ENCODE measurements around the gene ARHGAP30. TPM values are rescaled to one million over a fixed set of nuclear protein-coding genes. Genes with fewer than 3 reads are reported as not detected.
A peak's percentile ranks its signal among the peaks of the same experiment; 100 is the strongest.

ARHGAP30 gene
- total RNA-seq, 1 donor from 2014 or later: 14.5 TPM

- intact Hi-C loops (cut with DNase I): no loop called here
- DNase-seq (ENCODE audit: extremely low spot score in 2 of 2): no peak
- no peaks in the 10 kb centered on the region for H3K9me3 ChIP-seq
- no peak for TF ChIP-seq POLR2A (IDR thresholded peaks at IDR 0.05)
- no peak for TF ChIP-seq CTCF (IDR thresholded peaks at IDR 0.05)
- no peak for TF ChIP-seq POLR2AphosphoS5 (IDR thresholded peaks at IDR 0.05; ENCODE audit: insufficient read depth in 1 of 2, low read depth in 1 of 2)
- H3K27me3 ChIP-seq: no peaks in the 10 kb centered on the region
- no peaks in the 10 kb centered on the region for H3K36me3 ChIP-seq
- no peak overlapping the region for H3K4me3 ChIP-seq
- peaks cover 5% of the 10 kb centered on the region for H3K4me1 ChIP-seq
- H3K27ac ChIP-seq: peak overlapping the region; percentile 53
Measured at GRCh38 chr1:161077426-161077825, 7.7 kb upstream of the ARHGAP30 start.

- Histone ChIP-seq H3K27me3 (no peaks in the 10 kb centered on the region), H3K4me1 (peaks cover 5% of the 10 kb centered on the region), H3K4me3 (no peak overlapping the region), H3K36me3 (no peaks in the 10 kb centered on the region), H3K27ac (peak overlapping the region; percentile 53), H3K9me3 (no peaks in the 10 kb centered on the region)
- TF ChIP-seq CTCF (IDR thresholded peaks at IDR 0.05): no peak
- intact Hi-C loops (cut with DNase I): no loop called here
- DNase-seq (ENCODE audit: extremely low spot score in 2 of 2): no peak
Measured at GRCh38 chr1:161076410-161076809, 6.7 kb upstream of the ARHGAP30 start.

- intact Hi-C loops (cut with DNase I): no loop called here
- no peak overlapping the region for H3K4me3 ChIP-seq
- peaks cover 5% of the 10 kb centered on the region for H3K4me1 ChIP-seq
- DNase-seq (ENCODE audit: extremely low spot score in 2 of 2): no peak
- no peak for TF ChIP-seq POLR2A (IDR thresholded peaks at IDR 0.05)
- TF ChIP-seq CTCF (IDR thresholded peaks at IDR 0.05): no peak
- peak; percentile 50 to 57 for TF ChIP-seq POLR2AphosphoS5 (IDR thresholded peaks at IDR 0.05; ENCODE audit: insufficient read depth in 1 of 2, low read depth in 1 of 2)
- H3K27me3 ChIP-seq: no peaks in the 10 kb centered on the region
- H3K36me3 ChIP-seq: no peaks in the 10 kb centered on the region
- H3K27ac ChIP-seq: peak overlapping the region; percentile 49
- H3K9me3 ChIP-seq: no peaks in the 10 kb centered on the region
Measured at GRCh38 chr1:161074676-161075368, 5.1 kb upstream of the ARHGAP30 start.

GRCh38 chr1:161073474-161074121 is 3.9 kb upstream of the ARHGAP30 start:
- intact Hi-C loops (cut with DNase I): no loop called here
- Histone ChIP-seq H3K27ac (peak overlapping the region; percentile 49), H3K27me3 (no peaks in the 10 kb centered on the region), H3K9me3 (no peaks in the 10 kb centered on the region), H3K4me3 (no peak overlapping the region), H3K4me1 (peaks cover 5% of the 10 kb centered on the region), H3K36me3 (no peaks in the 10 kb centered on the region)
- no peak for DNase-seq (ENCODE audit: extremely low spot score in 2 of 2)
- TF ChIP-seq POLR2A (IDR thresholded peaks at IDR 0.05) (no peak), POLR2AphosphoS5 (IDR thresholded peaks at IDR 0.05; ENCODE audit: insufficient read depth in 1 of 2, low read depth in 1 of 2) (peak in 1 of 2 donors; percentile 33)

- Histone ChIP-seq H3K27me3 (no peaks in the 10 kb centered on the region), H3K36me3 (no peaks in the 10 kb centered on the region), H3K9me3 (no peaks in the 10 kb centered on the region), H3K4me1 (peaks cover 5% of the 10 kb centered on the region), H3K27ac (peak overlapping the region; percentile 35), H3K4me3 (no peak overlapping the region)
- no peak for TF ChIP-seq POLR2AphosphoS5 (IDR thresholded peaks at IDR 0.05; ENCODE audit: insufficient read depth in 1 of 2, low read depth in 1 of 2)
- no peak for TF ChIP-seq CTCF (IDR thresholded peaks at IDR 0.05)
- TF ChIP-seq POLR2A (IDR thresholded peaks at IDR 0.05): no peak
- intact Hi-C loops (cut with DNase I): no loop called here
- no peak for DNase-seq (ENCODE audit: extremely low spot score in 2 of 2)
Measured at GRCh38 chr1:161072751-161073449, 3.2 kb upstream of the ARHGAP30 start.

All from vagina (tissue), 2 donors.